HEK293 (cell line): ENCODE results near the gene LGI4.

Experiments used
- CTCF ChIA-PET: fragments of 350-600 bp; formaldehyde crosslinking; extraction: SDS; loops from one replicate; lab custom pipeline; 2021; ENCODE audit warnings: antibody characterized with exemption; lab: Yijun Ruan, JAX
- POLR2A ChIA-PET: fragments of 300-600 bp; formaldehyde crosslinking; extraction: SDS; loops from one replicate; lab custom pipeline; 2020; ENCODE audit warnings: antibody characterized with exemption, inconsistent platforms; lab: Yijun Ruan, JAX
- H3K27ac ChIP-seq: fragments of 200-500 bp; sonication (Bioruptor generic); 2 replicates; pipeline ENCODE4 v1.5.1; 2014; ENCODE audit warnings: low read depth, low read length, control low read depth, inconsistent platforms; ENCODE audit errors: extremely low read depth
- H3K36me3 ChIP-seq, 2 experiments: fragments of 200-500 bp in 1 of 2; sonication (Bioruptor generic) in 1 of 2; 1 replicate in 1 of 2; 2 replicates in 1 of 2; pipeline ENCODE4 v1.5.1; 2014 to 2017; ENCODE audit warnings: inconsistent platforms in 2 of 2, low read length in 2 of 2; ENCODE audit not compliant: control insufficient read depth in 2 of 2, insufficient read depth in 1 of 2
- H3K4me1 ChIP-seq: fragments of 200-500 bp; sonication (Bioruptor generic); 2 replicates; pipeline ENCODE4 v1.5.1; 2014; ENCODE audit warnings: mild to moderate bottlenecking, low read length, inconsistent platforms; ENCODE audit not compliant: control insufficient read depth, insufficient read depth
- H3K4me3 ChIP-seq: 2 replicates; pipeline ENCODE4 v1.5.1; 2011; ENCODE audit warnings: low read depth, mild to moderate bottlenecking, control low read depth, low read length, moderate library complexity
- H3K9me3 ChIP-seq: fragments of 200-500 bp; sonication (Bioruptor generic); 2 replicates; pipeline ENCODE4 v1.5.1; 2014; ENCODE audit warnings: low read depth, low read length, inconsistent platforms; ENCODE audit not compliant: control insufficient read depth, insufficient read depth
- BCL11A ChIP-seq: fragments of 450-650 bp; formaldehyde crosslinking; IDR thresholded peaks from 2 replicates; pipeline ENCODE4 v1.5.1; 2016; ENCODE audit warnings: low read depth, missing biosample characterization, missing genetic modification characterization
- BCL11B ChIP-seq: fragments of 450-650 bp; formaldehyde crosslinking; IDR thresholded peaks from 2 replicates; pipeline ENCODE4 v1.5.1; 2016; ENCODE audit warnings: low read depth, missing biosample characterization, missing genetic modification characterization
- GLIS2 ChIP-seq: fragments of 450-650 bp; formaldehyde crosslinking; IDR thresholded peaks from 2 replicates; pipeline ENCODE4 v1.5.1; 2016; ENCODE audit warnings: missing biosample characterization, missing genetic modification characterization
- HOXA7 ChIP-seq: sonication (generic); formaldehyde crosslinking; IDR thresholded peaks from 2 replicates; pipeline ENCODE4 v1.8.1; 2022; ENCODE audit warnings: missing genetic modification reagents, borderline replicate concordance
- KLF10 ChIP-seq: fragments of 450-650 bp; IDR thresholded peaks from 2 replicates; pipeline ENCODE4 v1.5.1; 2018; ENCODE audit warnings: missing biosample characterization, mild to moderate bottlenecking, missing genetic modification characterization
- SCRT1 ChIP-seq: fragments of 450-650 bp; formaldehyde crosslinking; IDR thresholded peaks from 2 replicates; pipeline ENCODE4 v1.5.1; 2016; ENCODE audit warnings: missing biosample characterization, missing genetic modification characterization, borderline replicate concordance
- TRIM28 ChIP-seq: IDR thresholded peaks from 2 replicates; pipeline ENCODE4 v1.6.1; 2011; ENCODE audit warnings: low read length, control low read depth, borderline replicate concordance
- WT1 ChIP-seq: fragments of 450-650 bp; formaldehyde crosslinking; IDR thresholded peaks from 2 replicates; pipeline ENCODE4 v1.5.1; 2016; ENCODE audit warnings: missing biosample characterization, missing genetic modification characterization
- ZBTB8A ChIP-seq: fragments of 450-650 bp; formaldehyde crosslinking; IDR thresholded peaks from 2 replicates; pipeline ENCODE4 v1.5.1; 2016; ENCODE audit warnings: missing biosample characterization, missing genetic modification characterization
- ZFHX2 ChIP-seq: fragments of 450-650 bp; formaldehyde crosslinking; conservative IDR thresholded peaks from 2 replicates; pipeline ENCODE4 v1.5.1; 2016; ENCODE audit warnings: missing biosample characterization, missing genetic modification characterization
- ZNF132 ChIP-seq: fragments of 450-650 bp; formaldehyde crosslinking; IDR thresholded peaks from 2 replicates; pipeline ENCODE4 v1.5.1; 2017; ENCODE audit warnings: missing biosample characterization, missing genetic modification characterization, borderline replicate concordance
- ZNF16 ChIP-seq: fragments of 450-650 bp; formaldehyde crosslinking; IDR thresholded peaks from 2 replicates; pipeline ENCODE4 v1.5.1; 2016; ENCODE audit warnings: low read depth, missing biosample characterization, missing genetic modification characterization
- ZNF223 ChIP-seq: fragments of 450-650 bp; formaldehyde crosslinking; IDR thresholded peaks from 2 replicates; pipeline ENCODE4 v1.5.1; 2016; ENCODE audit warnings: missing biosample characterization, missing genetic modification characterization
- ZNF335 ChIP-seq: fragments of 450-650 bp; formaldehyde crosslinking; conservative IDR thresholded peaks from 2 replicates; pipeline ENCODE4 v1.5.1; 2016; ENCODE audit warnings: missing biosample characterization, missing genetic modification characterization
- ZNF501 ChIP-seq: fragments of 450-650 bp; formaldehyde crosslinking; IDR thresholded peaks from 2 replicates; pipeline ENCODE4 v1.5.1; 2016; ENCODE audit warnings: missing biosample characterization, missing genetic modification characterization
- ZNF549 ChIP-seq: fragments of 450-650 bp; IDR thresholded peaks from 2 replicates; pipeline ENCODE4 v1.5.1; 2018; ENCODE audit warnings: missing biosample characterization, missing genetic modification characterization, mild to moderate bottlenecking, inconsistent platforms, moderate library complexity
- TF ChIP-seq, protein P1 (sequence below): fragments of 450-650 bp; formaldehyde crosslinking; IDR thresholded peaks from 2 replicates; pipeline ENCODE4 v1.5.1; 2016; ENCODE audit warnings: missing biosample characterization, missing genetic modification characterization, borderline replicate concordance
- TF ChIP-seq, protein P2 (sequence below): fragments of 450-650 bp; IDR thresholded peaks from 2 replicates; pipeline ENCODE4 v1.5.1; 2018; ENCODE audit warnings: missing biosample characterization, missing genetic modification characterization
- TF ChIP-seq, protein P3 (sequence below): fragments of 450-650 bp; formaldehyde crosslinking; IDR thresholded peaks from 2 replicates; pipeline ENCODE4 v1.5.1; 2016; ENCODE audit warnings: missing biosample characterization, missing genetic modification characterization
- TF ChIP-seq, protein P4 (sequence below): fragments of 450-650 bp; formaldehyde crosslinking; IDR thresholded peaks from 2 replicates; pipeline ENCODE4 v1.5.1; 2016; ENCODE audit warnings: missing biosample characterization, missing genetic modification characterization

The LGI4 gene

DNA sequence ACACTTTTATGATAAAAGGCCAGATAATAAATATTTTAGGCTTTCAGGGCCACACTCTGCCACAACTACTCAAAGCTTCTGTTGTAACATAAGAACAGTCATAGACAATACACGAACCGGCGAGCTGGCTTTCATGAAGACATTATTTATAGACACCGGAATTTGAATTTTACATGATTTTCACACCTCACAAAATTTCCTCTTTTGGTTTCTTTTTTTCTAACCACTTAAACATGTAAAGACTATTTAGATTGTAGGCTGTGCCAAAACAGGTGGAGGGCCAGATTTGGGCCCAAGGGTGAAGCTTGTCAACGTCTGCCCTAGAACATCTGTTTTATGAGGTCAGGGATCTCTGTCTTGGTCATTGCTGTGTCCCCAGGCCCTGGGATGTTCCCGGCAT is 48.9 kb downstream of the LGI4 start:
- CTCF ChIA-PET: interaction anchor here (0.6 to 4.7 kb wide), 13 partner anchors 12 to 382 kb away, joined by 3 to 60 read pairs (median 6); partner anchors contain the start of gene LGI4

DNA sequence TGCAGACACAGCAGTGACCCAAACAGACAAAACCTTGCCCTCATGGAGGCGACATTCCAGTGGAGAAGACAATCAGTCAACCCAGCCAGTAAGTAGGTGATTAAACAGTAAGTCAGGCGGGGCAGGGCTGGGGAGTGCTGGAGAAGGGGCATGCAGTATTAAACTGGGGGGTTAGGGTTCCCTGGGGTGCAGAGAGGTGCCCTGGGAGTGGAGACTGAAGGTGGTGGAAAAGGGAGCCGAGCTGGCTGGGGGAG is 50.4 kb downstream of the LGI4 start:
- H3K36me3 ChIP-seq: no peaks in the 10 kb centered on the region
- POLR2A ChIA-PET: no interaction called here
- no peak overlapping the region for H3K4me3 ChIP-seq
- TF ChIP-seq GLIS2 (no peak), ZNF16 (no peak), BCL11B (tag by site-specific recombination) (no peak), TRIM28 (no peak), BCL11A (tag by site-specific recombination) (no peak), SCRT1 (tag by site-specific recombination) (no peak), ZNF132 (tag by site-specific recombination) (no peak), HOXA7 (CRISPR knock-in tag) (no peak), ZNF223 (no peak), ZNF549 (no peak), ZNF501 (tag by site-specific recombination) (no peak), ZNF335 (no peak), WT1 (tag by site-specific recombination) (no peak), ZBTB8A (tag by site-specific recombination) (no peak)
- TF ChIP-seq, protein P1, sequence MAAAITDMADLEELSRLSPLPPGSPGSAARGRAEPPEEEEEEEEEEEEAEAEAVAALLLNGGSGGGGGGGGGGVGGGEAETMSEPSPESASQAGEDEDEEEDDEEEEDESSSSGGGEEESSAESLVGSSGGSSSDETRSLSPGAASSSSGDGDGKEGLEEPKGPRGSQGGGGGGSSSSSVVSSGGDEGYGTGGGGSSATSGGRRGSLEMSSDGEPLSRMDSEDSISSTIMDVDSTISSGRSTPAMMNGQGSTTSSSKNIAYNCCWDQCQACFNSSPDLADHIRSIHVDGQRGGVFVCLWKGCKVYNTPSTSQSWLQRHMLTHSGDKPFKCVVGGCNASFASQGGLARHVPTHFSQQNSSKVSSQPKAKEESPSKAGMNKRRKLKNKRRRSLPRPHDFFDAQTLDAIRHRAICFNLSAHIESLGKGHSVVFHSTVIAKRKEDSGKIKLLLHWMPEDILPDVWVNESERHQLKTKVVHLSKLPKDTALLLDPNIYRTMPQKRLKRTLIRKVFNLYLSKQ (tag by site-specific recombination): no peak
- TF ChIP-seq, protein P2, sequence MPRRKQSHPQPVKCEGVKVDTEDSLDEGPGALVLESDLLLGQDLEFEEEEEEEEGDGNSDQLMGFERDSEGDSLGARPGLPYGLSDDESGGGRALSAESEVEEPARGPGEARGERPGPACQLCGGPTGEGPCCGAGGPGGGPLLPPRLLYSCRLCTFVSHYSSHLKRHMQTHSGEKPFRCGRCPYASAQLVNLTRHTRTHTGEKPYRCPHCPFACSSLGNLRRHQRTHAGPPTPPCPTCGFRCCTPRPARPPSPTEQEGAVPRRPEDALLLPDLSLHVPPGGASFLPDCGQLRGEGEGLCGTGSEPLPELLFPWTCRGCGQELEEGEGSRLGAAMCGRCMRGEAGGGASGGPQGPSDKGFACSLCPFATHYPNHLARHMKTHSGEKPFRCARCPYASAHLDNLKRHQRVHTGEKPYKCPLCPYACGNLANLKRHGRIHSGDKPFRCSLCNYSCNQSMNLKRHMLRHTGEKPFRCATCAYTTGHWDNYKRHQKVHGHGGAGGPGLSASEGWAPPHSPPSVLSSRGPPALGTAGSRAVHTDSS (tag by site-specific recombination): no peak
- TF ChIP-seq, protein P3, sequence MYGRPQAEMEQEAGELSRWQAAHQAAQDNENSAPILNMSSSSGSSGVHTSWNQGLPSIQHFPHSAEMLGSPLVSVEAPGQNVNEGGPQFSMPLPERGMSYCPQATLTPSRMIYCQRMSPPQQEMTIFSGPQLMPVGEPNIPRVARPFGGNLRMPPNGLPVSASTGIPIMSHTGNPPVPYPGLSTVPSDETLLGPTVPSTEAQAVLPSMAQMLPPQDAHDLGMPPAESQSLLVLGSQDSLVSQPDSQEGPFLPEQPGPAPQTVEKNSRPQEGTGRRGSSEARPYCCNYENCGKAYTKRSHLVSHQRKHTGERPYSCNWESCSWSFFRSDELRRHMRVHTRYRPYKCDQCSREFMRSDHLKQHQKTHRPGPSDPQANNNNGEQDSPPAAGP (tag by site-specific recombination): no peak
- TF ChIP-seq, protein P4, sequence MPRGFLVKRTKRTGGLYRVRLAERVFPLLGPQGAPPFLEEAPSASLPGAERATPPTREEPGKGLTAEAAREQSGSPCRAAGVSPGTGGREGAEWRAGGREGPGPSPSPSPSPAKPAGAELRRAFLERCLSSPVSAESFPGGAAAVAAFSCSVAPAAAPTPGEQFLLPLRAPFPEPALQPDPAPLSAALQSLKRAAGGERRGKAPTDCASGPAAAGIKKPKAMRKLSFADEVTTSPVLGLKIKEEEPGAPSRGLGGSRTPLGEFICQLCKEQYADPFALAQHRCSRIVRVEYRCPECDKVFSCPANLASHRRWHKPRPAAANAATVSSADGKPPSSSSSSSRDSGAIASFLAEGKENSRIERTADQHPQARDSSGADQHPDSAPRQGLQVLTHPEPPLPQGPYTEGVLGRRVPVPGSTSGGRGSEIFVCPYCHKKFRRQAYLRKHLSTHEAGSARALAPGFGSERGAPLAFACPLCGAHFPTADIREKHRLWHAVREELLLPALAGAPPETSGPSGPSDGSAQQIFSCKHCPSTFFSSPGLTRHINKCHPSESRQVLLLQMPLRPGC (tag by site-specific recombination): no peak
- TF ChIP-seq, all 188 proteins: peak for 0
- Histone ChIP-seq H3K27ac (no peak overlapping the region), H3K9me3 (no peaks in the 10 kb centered on the region; the same call in 1 of the 2 replicates), H3K4me1 (no peaks in the 10 kb centered on the region)
- CTCF ChIA-PET: no interaction called here

More for the DNA sequence above, 48.9 kb downstream of the LGI4 start:
- POLR2A ChIA-PET: interaction anchor here (1.0 kb wide), 1 partner anchor 19 kb away, joined by 3 read pairs; no protein-coding TSS in a partner anchor
- H3K9me3 ChIP-seq: no peaks in the 10 kb centered on the region; the same call in 1 of the 2 replicates
- peaks cover 7% of the 10 kb centered on the region for H3K4me1 ChIP-seq
- TF ChIP-seq KLF10 (tag by site-specific recombination) (no peak), ZFHX2 (no peak)
- H3K4me3 ChIP-seq: no peak overlapping the region
- H3K36me3 ChIP-seq: no peaks in the 10 kb centered on the region
- no peak overlapping the region for H3K27ac ChIP-seq
